NCI-H128 (cell line): ENCODE measurements around the gene ZNF502.
"Not testable (repeated sequence)": the region's sequence is repeated elsewhere in the genome, so short reads cannot be mapped to it uniquely, and the experiment has no call there.

Experiments used
- DNase-seq: peaks from one replicate; lab custom pipeline; 2025; ENCODE audit not compliant: unreplicated experiment; lab: John Stamatoyannopoulos, UW

The ZNF502 gene

DNA sequence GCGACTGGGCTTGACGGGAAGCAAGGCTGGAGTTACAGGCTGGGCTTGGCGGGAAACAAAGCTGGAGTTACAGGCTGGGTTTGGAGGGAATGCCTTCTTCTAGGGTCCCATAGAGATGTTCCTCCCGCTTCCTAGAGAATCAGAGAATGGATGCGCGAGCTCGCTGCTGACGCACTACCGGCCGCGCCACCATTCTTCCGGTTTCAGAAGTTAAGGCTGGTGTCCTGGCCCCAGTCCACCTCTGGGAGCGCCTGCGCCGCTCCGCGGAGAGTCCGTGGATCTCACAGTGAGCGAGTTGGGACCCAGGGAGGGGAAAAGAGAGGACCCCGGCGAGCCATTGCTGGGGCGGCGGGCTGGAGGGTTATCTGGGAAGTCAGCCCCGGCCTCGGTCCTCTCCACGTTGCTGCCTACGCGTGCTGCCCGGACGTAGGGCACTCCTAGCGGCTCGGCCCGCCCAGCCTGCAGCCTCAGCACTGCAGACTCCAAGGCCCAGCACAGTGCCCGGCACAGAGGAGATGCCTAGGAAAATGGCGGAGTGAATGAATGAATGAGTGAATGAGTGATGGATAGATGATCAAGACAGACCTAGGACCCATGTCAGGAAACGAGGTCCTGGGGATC, at the start of gene ZNF502:
ZNF502 (plus strand) TSS at position 206 of the 621 bp plus-strand sequence. CDS start 7,602 bp downstream, outside the sequence.
- no peak for DNase-seq

DNA sequence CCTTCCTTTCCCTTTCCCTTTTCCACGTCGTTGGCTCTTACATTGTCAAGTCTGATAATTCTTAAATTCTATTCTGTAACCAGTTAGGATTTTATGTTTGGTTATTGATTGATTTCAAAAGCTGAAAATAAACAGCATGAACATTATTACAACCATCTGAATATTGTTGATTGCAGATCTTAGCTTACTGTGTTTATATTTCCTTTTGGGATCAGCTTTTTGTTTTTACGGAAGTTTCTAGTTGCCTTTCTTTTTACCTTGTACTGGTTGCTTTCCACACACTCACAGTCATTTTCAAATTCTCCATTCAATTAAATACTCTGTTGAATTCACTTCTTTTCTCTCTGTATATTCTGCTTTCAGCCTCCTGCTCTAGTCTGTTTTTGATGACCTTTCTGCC, 47.3 kb upstream of the ZNF502 start:
- no peak for DNase-seq

DNA sequence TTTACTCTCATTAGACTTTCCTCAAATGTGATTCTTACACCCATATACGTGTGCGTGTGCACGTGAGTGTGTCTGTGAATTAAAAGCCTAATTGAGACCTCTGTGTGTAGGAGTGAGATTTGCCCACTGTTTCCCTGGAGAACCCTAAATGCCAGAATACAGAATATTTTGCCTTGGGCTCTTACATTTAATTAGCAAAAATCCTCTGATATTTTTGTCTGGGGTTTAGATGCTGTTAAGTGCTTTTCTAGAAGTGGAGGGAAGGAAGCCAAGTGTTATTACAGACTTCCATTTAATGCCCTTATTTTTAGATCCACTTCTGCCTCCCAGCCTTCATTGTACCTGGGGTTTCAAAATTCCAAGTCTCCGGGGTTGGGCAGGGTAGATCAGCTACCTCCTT, 46.1 kb upstream of the ZNF502 start:
- DNase-seq = no peak

DNA sequence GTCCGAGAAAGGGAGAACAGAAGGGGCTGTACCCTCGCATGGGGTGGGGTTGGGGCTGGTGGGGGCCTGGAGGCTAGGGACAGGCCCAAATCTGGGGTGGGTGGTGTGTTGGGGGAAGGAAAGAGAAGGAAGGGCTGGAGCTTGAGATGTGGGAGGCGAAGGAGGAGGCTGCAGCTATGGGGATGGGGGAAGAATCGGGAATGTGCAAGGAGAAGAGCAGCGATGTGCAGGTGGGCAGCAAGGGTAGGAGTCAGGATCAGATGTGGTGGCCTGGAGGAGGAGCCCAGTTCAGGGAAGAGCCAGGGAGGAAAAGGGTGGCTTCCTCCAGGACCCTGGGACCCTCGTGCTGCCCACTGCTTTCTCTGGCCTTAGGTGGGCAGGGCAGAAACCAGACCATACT, 42.7 kb upstream of the ZNF502 start:
- no peak for DNase-seq

DNA sequence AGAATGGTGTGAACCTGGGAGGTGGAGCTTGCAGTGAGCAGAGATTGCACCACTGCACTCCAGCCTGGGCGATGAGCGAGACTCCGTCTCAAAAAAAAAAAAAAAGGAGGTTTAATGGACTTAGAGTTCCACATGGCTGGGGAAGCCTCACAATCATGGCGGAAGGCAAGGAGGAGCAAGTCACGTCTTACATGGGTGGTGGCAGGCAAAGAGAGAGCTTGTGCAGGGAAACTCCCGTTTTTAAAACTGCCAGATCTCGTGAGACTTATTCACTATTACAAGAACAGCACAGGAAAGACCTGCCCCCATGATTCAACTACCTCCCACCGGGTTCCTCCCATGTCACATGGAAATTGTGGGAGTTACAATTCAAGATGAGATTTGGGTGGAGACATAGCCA, 39.0 kb upstream of the ZNF502 start:
- not testable (repeated sequence) for DNase-seq

DNA sequence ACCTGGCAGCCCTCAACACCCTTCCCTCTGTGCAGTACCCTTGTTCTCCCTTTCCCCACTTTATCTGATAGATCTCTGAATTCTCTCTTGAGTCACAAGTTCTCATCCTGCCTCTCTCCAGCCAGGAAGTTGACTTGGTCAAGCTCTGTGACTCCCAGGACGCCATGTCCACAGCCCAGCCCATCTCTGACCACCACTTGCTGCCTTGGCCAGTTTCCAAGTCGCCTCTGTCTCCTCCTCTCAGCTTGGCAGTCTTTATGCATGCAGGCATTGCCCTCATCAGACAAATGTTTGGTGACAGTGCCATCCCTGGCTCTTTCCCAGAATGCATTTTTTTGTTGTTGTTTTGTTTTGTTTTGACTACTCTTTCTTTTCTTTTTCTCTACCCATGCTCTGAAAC, 38.2 kb upstream of the ZNF502 start:
- DNase-seq = no peak

DNA sequence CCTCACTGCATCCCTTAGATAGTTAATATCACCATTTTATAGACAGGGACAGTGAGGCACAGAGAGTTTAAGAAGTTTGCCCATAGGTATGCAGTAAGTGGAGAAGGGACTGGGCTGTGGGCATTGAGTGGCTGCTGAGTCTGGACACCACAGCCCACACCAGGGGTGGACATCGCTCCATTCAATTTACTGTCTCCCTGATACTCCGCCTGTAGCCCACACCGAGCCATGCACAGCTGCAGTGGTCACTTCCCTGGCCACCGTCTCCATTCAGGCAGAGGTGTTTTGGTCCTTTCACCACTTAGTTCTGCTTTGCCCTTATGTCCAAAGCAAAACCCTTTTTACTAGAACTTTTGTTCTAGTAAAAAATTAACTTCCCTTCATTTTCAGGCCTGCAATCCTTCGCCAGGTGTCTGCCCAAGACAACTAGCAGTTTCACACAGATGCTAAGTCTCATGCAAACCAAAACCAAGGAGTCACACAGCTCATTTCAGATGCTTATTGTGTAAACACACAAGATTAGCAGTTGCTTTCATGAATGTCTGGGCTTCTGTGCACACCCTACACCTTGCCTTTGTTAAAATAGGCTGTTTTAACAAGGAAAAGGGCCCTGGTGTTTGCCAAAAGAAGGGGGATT, 33.9 kb upstream of the ZNF502 start:
- DNase-seq = no peak

DNA sequence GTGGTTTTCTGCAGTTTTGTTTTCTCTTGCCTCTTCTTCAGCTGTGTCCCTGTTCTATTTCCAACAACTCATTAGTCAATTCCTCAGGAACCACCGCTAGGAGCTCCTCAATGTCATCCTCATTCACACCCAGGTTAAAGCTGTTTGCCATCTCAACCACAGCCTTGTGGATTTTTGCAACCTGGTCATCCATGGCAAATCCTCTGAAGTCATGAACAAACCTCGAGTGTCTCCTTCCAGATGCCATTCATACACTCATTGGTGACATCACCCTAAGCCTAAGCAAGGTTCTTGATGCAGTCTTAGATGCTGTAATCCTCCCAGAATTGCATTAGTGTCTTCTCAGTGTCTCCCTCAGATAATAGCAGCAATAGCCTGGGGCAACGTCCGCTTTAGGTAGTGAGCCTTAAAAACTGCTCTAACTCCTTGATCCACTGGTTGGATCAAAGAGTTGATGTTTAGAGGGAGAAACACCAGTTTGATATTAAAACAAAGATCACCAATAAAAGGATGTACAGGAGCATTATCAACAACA, 31.5 kb upstream of the ZNF502 start:
- no peak for DNase-seq

DNA sequence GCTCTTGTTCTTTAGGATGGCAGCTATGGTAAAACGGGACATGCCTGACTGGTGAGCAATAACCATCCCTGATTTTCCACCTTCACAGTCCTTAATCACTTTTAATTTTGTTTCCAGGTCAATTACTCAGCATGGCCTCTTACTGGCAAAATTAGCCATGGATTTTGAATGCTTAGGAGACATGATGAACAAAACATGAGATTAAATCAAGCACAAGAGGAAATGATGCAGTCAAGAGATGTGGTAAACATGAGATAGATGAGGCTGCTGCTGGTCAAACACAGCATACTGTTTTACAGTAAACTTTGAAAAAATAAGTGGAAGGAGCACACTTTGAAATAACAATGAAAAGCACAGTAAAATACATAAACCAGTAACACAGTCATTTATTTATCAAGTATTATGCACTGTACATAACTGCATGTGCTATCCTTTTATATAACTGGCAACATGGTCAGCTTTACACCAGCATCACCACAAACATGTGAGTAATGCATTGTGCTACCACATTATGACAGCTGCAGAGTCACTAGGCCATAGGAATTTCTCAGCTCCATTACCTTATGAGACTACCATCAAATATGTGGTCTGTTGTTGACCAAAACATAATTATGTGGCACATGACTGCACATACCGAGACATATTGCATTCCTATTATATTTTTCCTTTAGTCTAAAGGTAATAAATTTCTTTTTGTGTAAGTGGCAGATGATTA, 30.1 kb upstream of the ZNF502 start:
- DNase-seq = no peak

DNA sequence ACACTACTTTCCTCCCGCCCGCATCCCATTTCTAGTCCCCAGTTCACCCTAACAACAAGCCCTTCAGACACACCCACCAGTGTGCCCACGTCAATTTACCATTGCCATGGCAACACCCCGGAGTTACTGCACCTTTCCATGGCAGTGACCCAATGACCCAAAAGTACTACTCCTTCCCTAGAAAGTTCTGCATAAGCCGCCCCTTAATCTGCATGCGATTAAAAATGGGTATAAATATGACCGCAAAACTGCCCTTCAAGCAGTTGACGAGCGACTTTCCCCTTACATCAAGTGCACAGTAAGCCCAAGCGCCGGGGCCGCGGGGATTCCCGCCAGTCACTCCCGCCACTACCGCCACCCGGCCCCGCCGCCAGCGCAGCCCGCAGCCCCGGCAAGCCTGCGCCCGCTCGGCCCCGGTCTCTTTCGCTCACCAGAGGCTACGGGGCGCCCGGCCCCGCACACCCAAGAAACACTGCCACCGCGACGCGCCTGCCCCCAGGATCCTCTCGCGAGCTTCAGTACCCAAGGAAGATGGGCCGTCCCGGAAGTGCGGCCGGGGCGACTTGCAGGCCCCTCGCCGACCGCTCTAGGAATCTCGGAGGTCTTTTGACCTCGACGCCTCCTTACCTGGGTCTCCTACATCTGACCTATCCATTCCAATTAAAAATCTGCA, 27.2 kb upstream of the ZNF502 start:
- peak; percentile 36 for DNase-seq

DNA sequence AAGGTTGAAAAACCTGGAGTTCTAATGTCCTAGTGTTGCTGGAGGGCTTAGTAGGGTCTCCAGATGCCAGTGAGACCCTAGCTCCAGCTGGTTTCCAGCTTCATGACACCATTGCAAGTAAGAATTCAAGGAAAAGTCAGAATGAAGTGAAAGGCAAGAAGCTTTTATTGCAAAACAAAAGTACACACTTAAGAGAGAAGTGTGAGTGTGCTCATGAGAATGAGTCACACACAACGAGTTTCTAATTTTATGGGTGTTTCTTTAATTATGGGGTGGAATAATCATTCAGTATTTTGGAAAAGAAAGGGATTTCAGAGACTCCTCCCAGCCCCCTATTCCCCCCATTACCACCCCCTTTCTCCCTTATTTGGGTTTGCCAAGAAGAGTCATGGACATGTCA, 24.6 kb upstream of the ZNF502 start:
- no peak for DNase-seq

DNA sequence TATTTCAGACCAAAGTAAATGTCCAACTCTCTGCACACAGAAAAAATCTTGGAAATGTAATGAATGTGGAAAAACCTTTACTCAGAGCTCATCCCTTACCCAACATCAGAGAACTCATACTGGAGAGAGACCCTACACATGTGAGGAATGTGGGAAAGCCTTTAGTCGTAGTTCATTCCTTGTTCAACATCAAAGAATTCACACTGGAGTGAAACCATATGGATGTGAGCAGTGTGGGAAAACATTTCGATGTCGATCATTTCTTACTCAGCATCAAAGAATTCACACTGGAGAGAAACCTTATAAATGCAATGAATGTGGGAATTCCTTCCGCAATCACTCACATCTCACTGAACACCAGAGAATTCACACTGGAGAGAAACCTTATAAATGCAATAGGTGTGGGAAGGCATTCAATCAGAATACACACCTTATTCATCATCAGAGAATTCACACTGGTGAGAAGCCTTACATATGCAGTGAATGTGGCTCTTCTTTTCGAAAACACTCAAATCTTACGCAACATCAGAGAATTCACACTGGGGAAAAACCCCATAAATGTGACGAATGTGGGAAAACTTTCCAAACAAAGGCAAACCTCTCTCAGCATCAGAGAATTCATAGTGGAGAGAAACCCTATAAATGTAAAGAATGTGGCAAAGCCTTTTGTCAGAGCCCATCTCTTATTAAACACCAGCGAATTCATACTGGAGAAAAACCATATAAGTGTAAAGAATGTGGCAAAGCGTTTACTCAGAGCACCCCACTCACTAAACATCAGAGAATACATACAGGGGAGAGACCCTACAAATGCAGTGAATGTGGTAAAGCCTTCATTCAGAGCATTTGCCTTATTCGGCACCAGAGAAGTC, 9.0 kb downstream of the ZNF502 start:
- DNase-seq = no peak

DNA sequence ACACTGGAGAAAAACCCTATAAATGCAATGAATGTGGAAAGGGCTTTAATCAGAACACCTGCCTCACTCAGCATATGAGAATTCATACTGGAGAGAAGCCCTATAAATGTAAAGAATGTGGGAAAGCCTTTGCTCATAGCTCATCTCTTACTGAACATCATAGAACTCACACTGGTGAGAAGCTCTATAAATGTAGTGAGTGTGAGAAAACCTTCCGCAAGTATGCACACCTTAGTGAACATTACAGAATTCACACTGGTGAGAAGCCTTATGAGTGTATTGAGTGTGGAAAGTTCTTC, 9.6 kb downstream of the ZNF502 start:
- no peak for DNase-seq

DNA sequence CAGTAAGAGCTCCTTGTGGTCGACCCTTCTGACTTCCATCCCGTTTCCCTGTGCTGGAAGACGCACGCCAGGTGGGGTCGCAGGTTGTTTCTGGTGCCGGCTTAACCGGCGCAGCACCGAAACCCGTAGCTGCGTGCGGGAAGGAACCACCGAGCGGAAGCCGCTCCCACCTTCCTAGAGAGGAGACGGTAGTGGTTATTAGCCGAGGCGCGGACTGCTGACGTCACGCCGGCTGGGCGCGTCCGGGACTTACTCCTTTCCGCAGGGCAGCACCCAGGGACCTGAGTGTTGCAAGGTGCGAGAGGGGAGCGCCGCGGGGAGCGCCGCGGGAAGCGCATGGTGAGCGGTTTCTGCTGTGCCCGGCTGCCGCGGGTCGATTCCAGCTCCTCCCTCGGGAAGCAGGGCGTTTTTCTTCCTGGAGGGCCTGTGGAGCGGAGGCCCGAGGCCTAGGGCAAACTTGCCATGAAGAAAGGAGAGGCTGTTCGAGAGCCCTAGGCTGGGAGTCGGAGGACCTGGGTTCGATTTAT, 17.0 kb downstream of the ZNF502 start, which contains the start of gene ZNF501:
ZNF501 (plus strand) TSS at position 252 of the 527 bp plus-strand sequence. CDS start 4,787 bp downstream, outside the sequence.
- peak; percentile 82 for DNase-seq

DNA sequence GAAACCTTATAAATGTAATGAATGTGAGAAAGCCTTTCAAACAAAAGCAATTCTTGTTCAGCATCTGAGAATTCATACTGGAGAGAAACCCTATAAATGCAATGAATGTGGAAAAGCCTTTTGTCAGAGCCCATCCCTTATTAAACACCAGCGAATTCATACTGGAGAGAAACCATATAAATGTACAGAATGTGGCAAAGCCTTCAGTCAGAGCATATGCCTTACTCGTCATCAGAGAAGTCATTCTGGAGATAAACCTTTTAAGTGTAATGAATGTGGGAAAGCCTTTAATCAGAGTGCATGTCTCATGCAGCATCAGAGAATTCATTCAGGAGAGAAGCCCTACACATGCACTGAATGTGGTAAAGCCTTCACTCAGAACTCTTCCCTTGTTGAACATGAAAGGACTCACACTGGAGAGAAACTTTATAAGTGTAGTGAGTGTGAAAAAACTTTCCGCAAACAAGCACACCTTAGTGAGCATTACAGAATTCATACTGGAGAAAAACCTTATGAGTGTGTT, 22.2 kb downstream of the ZNF502 start:
- no peak for DNase-seq

DNA sequence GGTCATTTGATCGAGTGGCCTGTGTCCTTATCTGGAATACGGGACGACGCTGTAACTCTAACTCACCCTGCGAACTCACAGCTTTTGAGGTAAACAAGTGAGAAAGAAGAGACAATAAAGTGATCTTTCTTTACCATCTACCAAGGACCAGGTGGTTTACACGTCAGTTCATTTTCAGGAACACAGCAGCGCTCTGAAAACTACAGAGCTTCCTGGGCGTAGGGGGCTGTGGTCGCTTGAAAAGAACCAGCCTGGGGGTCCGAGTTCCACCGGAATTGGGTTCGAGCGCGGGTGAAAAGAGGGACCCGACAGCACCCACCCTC, 48.6 kb downstream of the ZNF502 start:
- DNase-seq = no peak

DNA sequence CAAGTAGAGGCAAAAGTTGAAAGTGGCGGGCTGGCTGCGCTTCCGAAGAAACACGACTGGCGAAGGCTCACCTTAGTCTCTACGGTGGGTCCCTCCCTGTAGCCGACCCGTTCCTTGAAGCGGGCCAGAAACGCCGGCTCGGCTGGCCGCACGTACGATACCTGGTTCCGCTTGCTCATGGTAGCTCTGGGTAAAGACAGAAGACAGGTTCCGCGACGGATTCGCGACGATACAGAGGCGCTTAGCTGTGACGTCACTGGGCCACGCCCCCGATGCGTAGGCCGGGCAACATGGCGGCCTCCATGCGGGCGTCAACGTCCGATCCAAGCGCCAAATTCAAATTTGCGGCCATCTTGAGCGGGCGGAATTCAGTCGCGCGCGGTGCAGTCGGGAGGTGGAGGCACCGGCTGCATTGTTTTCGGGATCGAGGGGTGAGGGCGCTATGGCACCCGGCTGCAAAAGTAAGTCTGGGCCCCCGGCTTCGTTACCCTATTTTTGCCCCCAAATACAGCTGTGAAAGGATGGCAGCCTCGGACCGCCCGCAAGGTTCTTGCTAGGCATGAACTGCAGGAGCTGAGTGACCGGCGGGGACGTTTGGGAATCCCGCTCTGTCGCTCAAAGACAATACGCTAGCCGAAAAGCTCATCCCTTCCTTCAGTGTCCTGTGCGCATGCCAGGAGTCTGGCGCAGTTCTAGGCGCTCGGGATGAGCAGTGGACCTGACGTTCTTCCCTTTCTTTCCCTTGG, 49.1 kb downstream of the ZNF502 start, which contains the start of the genes KIAA1143 and KIF15:
KIAA1143 (minus strand) TSS at position 196 of the 746 bp plus-strand sequence; CDS start at position 179, 17 bp downstream.
KIF15 (plus strand) TSS at position 371 of the 746 bp plus-strand sequence; CDS start at position 443, 72 bp downstream.
- peak; percentile 85 for DNase-seq

DNA sequence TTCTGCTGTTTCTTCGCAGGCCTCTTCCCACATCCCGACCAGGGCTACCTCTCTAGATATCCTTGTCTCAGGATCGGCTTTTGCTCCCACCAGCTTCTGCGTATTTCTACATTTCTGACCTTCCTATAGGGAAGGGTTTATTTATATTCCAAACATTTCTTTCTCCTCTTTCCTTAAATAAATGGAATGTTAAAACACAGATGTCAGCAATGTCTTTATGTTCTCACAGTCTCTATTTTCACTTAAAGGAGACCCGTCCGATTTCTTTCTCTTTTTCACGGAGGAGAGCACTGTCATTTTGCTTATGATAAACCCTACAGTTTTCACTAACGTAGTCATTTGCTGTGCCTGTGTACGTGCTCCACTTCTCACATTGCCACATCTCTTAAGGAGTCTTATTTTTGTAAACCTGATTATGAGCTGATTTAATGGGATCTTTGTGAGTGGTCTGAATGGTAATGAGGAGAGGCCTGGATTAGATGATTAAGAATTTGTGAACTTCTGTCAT, 49.8 kb downstream of the ZNF502 start:
- DNase-seq = no peak

DNA sequence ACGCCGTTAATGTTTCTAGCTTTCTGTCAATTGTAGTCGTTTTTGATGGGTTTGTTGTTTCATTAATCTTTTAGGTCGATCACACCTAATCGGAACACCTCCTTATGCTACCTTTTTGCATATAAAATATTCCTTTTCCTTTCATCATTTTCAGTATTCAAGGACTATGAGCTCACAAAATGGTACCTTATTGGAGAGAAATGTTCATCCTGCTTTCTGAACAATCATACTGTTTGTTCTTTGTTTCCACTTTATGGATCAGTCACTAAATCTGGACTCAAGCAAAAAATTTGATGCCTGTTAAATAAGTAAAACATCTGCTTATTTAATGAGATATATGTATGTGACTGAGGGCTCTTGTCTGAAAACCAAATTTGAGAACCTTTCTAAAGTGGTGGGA, 50.2 kb downstream of the ZNF502 start:
- DNase-seq = no peak
